Smooth muscle cell (in vitro differentiated cells): Measurements from ENCODE around the gene RNF213. TPM values are rescaled to one million over a fixed set of nuclear protein-coding genes. Genes with fewer than 3 reads are reported as not detected.

Experiments
- DNase-seq: peaks from one replicate; lab custom pipeline; 2025; ENCODE audit not compliant: unreplicated experiment; lab: John Stamatoyannopoulos, UW
- H2AFZ ChIP-seq: fragments of 200-600 bp; sonication (generic); 2 replicates; pipeline ENCODE4 v1.6.0; 2016; ENCODE audit warnings: antibody characterized with exemption, low read depth, mild to moderate bottlenecking
- H3F3A ChIP-seq: fragments of 200-600 bp; sonication (generic); 2 replicates; pipeline ENCODE4 v1.6.0; 2017; ENCODE audit warnings: antibody characterized with exemption, low read depth
- H3K27ac ChIP-seq: fragments of 200-600 bp; sonication (generic); 2 replicates; pipeline ENCODE4 v1.5.1; 2016; ENCODE audit warnings: low read depth, mild to moderate bottlenecking
- H3K27me3 ChIP-seq: fragments of 200-600 bp; sonication (generic); 2 replicates; pipeline ENCODE4 v1.6.1; 2016; ENCODE audit warnings: low read depth, mild to moderate bottlenecking
- H3K36me3 ChIP-seq: fragments of 200-600 bp; sonication (generic); 2 replicates; pipeline ENCODE4 v1.5.1; 2016; ENCODE audit warnings: low read depth
- H3K4me1 ChIP-seq: fragments of 200-600 bp; sonication (generic); 2 replicates; pipeline ENCODE4 v1.5.1; 2016; ENCODE audit warnings: low read depth
- H3K4me2 ChIP-seq: fragments of 200-600 bp; sonication (generic); 2 replicates; pipeline ENCODE4 v1.6.0; 2016; ENCODE audit warnings: mild to moderate bottlenecking
- H3K4me3 ChIP-seq: fragments of 200-600 bp; sonication (generic); 2 replicates; pipeline ENCODE4 v1.5.1; 2016; ENCODE audit warnings: mild to moderate bottlenecking
- H3K79me2 ChIP-seq: fragments of 200-600 bp; sonication (generic); 2 replicates; pipeline ENCODE4 v1.6.0; 2016; ENCODE audit warnings: low read depth, mild to moderate bottlenecking
- H3K9ac ChIP-seq: fragments of 200-600 bp; sonication (generic); 2 replicates; pipeline ENCODE4 v1.6.0; 2016; ENCODE audit warnings: low read depth
- H3K9me3 ChIP-seq: fragments of 200-600 bp; sonication (generic); replicated peaks from 2 replicates; pipeline ENCODE4 v1.5.1; 2016; ENCODE audit warnings: low read depth
- H4K20me1 ChIP-seq: fragments of 200-600 bp; sonication (generic); 2 replicates; pipeline ENCODE4 v1.6.0; 2016; ENCODE audit warnings: low read depth
- CTCF ChIP-seq: fragments of 200-600 bp; sonication (generic); IDR thresholded peaks from 2 replicates; pipeline ENCODE4 v1.5.1; 2017; ENCODE audit warnings: borderline replicate concordance, mild to moderate bottlenecking, antibody characterized with exemption; ENCODE audit not compliant: insufficient read depth, poor library complexity, severe bottlenecking
- WGBS: methylation state at CpG from one replicate; pipeline ENCODE4 v1.1.7; 2016; ENCODE audit warnings: low lambda C conversion rate; 5-methylcytosine and 5-hydroxymethylcytosine counted together
- polyA plus RNA-seq: library from polyadenylated mRNA; unstranded; fragments of >200 nt; fragmentation: Nextera tagmentation; extraction: Ambion mirVana; gene quantifications from 2 replicates; pipeline ENCODE4 v1.2.1, GENCODE V29; 2016
- total RNA-seq: library from RNA; depleted of rRNA; stranded (reverse); fragments of >200 nt; gene quantifications from 2 replicates; pipeline ENCODE4 v1.2.3, GENCODE V29; 2014

Gene RNF213
- total and polyA plus RNA-seq, 2 experiments from 2014 or later, result 12.8 to 43.0 TPM

GRCh38 chr17:80384078-80384960, 123.7 kb downstream of the RNF213 start:
- no peaks in the 10 kb centered on the region for H3K4me1 ChIP-seq
- no peak overlapping the region for H3K9ac ChIP-seq
- H3K4me2 ChIP-seq, result no peak overlapping the region
- H3K9me3 ChIP-seq, result no peaks in the 10 kb centered on the region
- no peaks in the 10 kb centered on the region for H3K36me3 ChIP-seq
- H3K4me3 ChIP-seq, result no peak overlapping the region
- no peak for DNase-seq
- no peak for TF ChIP-seq CTCF
- H2AFZ ChIP-seq, result no peak overlapping the region
- no peaks in the 10 kb centered on the region for H4K20me1 ChIP-seq
- H3K79me2 ChIP-seq, result no peaks in the 10 kb centered on the region
- H3F3A ChIP-seq, result no peaks in the 10 kb centered on the region
- 95% methylated on average over 24 of the region's 24 CpGs for WGBS
- no peak overlapping the region for H3K27ac ChIP-seq
- H3K27me3 ChIP-seq, result no peaks in the 10 kb centered on the region

GRCh38 chr17:80385046-80385445, 124.4 kb downstream of the RNF213 start:
- no peaks in the 10 kb centered on the region for H3K27me3 ChIP-seq
- H4K20me1 ChIP-seq, result no peaks in the 10 kb centered on the region
- H3K9ac ChIP-seq, result no peak overlapping the region
- TF ChIP-seq CTCF, result no peak
- no peaks in the 10 kb centered on the region for H3K36me3 ChIP-seq
- no peak for DNase-seq
- 94% methylated on average over 9 of the region's 9 CpGs for WGBS
- no peak overlapping the region for H3K4me3 ChIP-seq
- H3K79me2 ChIP-seq, result no peaks in the 10 kb centered on the region
- H3F3A ChIP-seq, result no peaks in the 10 kb centered on the region
- no peaks in the 10 kb centered on the region for H3K4me1 ChIP-seq
- no peak overlapping the region for H2AFZ ChIP-seq
- no peak overlapping the region for H3K4me2 ChIP-seq
- no peaks in the 10 kb centered on the region for H3K9me3 ChIP-seq
- H3K27ac ChIP-seq, result no peak overlapping the region

GRCh38 chr17:80386341-80386740, 125.7 kb downstream of the RNF213 start:
- no peaks in the 10 kb centered on the region for H3K4me1 ChIP-seq
- WGBS, result 98% methylated on average over 14 of the region's 14 CpGs

More at GRCh38 chr17:80386341-80386740, 125.7 kb downstream of the RNF213 start:
- H3K9ac ChIP-seq, result no peak overlapping the region
- no peak overlapping the region for H3K4me3 ChIP-seq
- H3K4me2 ChIP-seq, result no peak overlapping the region
- TF ChIP-seq CTCF, result no peak
- H4K20me1 ChIP-seq, result no peaks in the 10 kb centered on the region
- no peak for DNase-seq
- no peaks in the 10 kb centered on the region for H3K27me3 ChIP-seq
- no peaks in the 10 kb centered on the region for H3K9me3 ChIP-seq
- H3K36me3 ChIP-seq, result no peaks in the 10 kb centered on the region
- no peaks in the 10 kb centered on the region for H3K79me2 ChIP-seq
- no peaks in the 10 kb centered on the region for H3F3A ChIP-seq
- H3K27ac ChIP-seq, result no peak overlapping the region
- no peak overlapping the region for H2AFZ ChIP-seq
